Fibroblast of mammary gland (primary cell): ENCODE data around the gene GOLGA6L4.
"Not testable (repeated sequence)": the region's sequence is repeated elsewhere in the genome, so short reads cannot be mapped to it uniquely, and the experiment has no call there.

Experiments
- DNase-seq: peaks from one replicate; pipeline ENCODE4 v3.0.0-alpha.2; 2010; ENCODE audit warnings: low read depth
- H3K4me3 ChIP-seq: 2 replicates; pipeline ENCODE4 v1.5.1; 2011; ENCODE audit warnings: low read depth, mild to moderate bottlenecking, low read length, moderate library complexity; ENCODE audit not compliant: control insufficient read depth

The GOLGA6L4 gene

GRCh38 chr15:84235573-84235972 is at the start of gene GOLGA6L4:
Gene GOLGA6L4, plus strand, starts transcription at chr15:84235773. Its CDS starts 62 bp downstream, at chr15:84235835.
- not testable (repeated sequence) for H3K4me3 ChIP-seq, DNase-seq

DNA sequence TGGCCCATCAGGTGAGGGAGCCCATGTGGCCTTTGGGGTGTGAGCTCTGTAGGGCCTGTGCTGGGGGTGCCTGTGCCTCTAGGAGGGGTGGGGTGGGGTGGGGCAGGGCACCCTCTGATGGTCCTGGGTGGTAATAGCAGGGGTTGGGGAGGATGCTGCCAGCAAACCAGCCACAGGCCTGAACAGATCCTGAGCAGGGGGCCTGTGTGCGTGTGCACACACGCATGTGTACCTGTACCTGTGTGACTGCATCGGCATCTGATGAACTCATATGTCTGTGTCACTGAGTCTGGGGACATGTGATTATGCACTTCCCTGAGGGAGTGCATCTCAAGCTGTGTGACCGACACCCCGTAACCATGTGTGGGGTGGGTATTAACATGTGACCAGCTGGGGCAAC is 42.6 kb upstream of the GOLGA6L4 start:
- H3K4me3 ChIP-seq, DNase-seq: not testable (repeated sequence)

GRCh38 chr15:84195603-84196002 is 40.0 kb upstream of the GOLGA6L4 start:
- DNase-seq, H3K4me3 ChIP-seq: not testable (repeated sequence)

GRCh38 chr15:84196530-84197188 is 38.9 kb upstream of the GOLGA6L4 start:
- not testable (repeated sequence) for DNase-seq, H3K4me3 ChIP-seq

GRCh38 chr15:84199865-84200264 is 35.7 kb upstream of the GOLGA6L4 start:
- not testable (repeated sequence) for DNase-seq, H3K4me3 ChIP-seq

- not testable (repeated sequence) for H3K4me3 ChIP-seq, DNase-seq
Measured at GRCh38 chr15:84246441-84246840, 10.9 kb downstream of the GOLGA6L4 start.
